Loucy (cell line): ENCODE measurements around the gene KIF1B.

Experiments used
- H2AFZ ChIP-seq: fragments of 200-600 bp; sonication (generic); 2 replicates; pipeline ENCODE4 v1.6.0; 2016; ENCODE audit warnings: antibody characterized with exemption, mild to moderate bottlenecking, low read length, moderate library complexity
- H3F3A ChIP-seq: fragments of 200-600 bp; 2 replicates; pipeline ENCODE4 v1.6.0; 2016; ENCODE audit warnings: antibody characterized with exemption, low read depth, mild to moderate bottlenecking
- H3K27me3 ChIP-seq: fragments of 200-600 bp; sonication (generic); 2 replicates; pipeline ENCODE4 v1.6.1; 2014; ENCODE audit warnings: low read length, mild to moderate bottlenecking; ENCODE audit not compliant: insufficient read depth, poor library complexity, severe bottlenecking
- H3K36me3 ChIP-seq: fragments of 200-600 bp; sonication (generic); 2 replicates; pipeline ENCODE4 v1.6.1; 2016; ENCODE audit warnings: low read length; ENCODE audit not compliant: insufficient read depth
- H3K4me1 ChIP-seq: fragments of 200-600 bp; sonication (generic); 2 replicates; pipeline ENCODE4 v1.5.1; 2014; ENCODE audit warnings: low read length, mild to moderate bottlenecking; ENCODE audit not compliant: insufficient read depth, poor library complexity, severe bottlenecking
- H3K4me2 ChIP-seq: fragments of 200-600 bp; sonication (generic); 2 replicates; pipeline ENCODE4 v1.6.0; 2014; ENCODE audit warnings: antibody characterized with exemption, low read length, low read depth, mild to moderate bottlenecking; ENCODE audit not compliant: poor library complexity, severe bottlenecking
- H3K4me3 ChIP-seq: fragments of 200-600 bp; sonication (generic); 2 replicates; pipeline ENCODE4 v1.5.1; 2014; ENCODE audit warnings: low read length, mild to moderate bottlenecking, mixed read lengths; ENCODE audit not compliant: poor library complexity, severe bottlenecking
- H3K79me2 ChIP-seq: fragments of 200-600 bp; sonication (generic); 2 replicates; pipeline ENCODE4 v1.6.1; 2014; ENCODE audit warnings: low read length; ENCODE audit not compliant: insufficient read depth
- H3K9ac ChIP-seq: fragments of 200-600 bp; sonication (generic); 2 replicates; pipeline ENCODE4 v1.6.0; 2014; ENCODE audit warnings: mild to moderate bottlenecking, low read depth, low read length, moderate library complexity; ENCODE audit not compliant: poor library complexity, severe bottlenecking
- H3K9me2 ChIP-seq: fragments of 200-600 bp; sonication (generic); replicated peaks from 2 replicates; pipeline ENCODE4 v1.6.1; 2016; ENCODE audit warnings: low read depth, low read length, mixed read lengths
- H3K9me3 ChIP-seq: fragments of 200-600 bp; sonication (generic); 2 replicates; pipeline ENCODE4 v1.6.1; 2014; ENCODE audit warnings: mild to moderate bottlenecking, antibody characterized with exemption, low read length, low read depth; ENCODE audit not compliant: insufficient read depth
- H4K20me1 ChIP-seq: fragments of 200-600 bp; sonication (generic); 2 replicates; pipeline ENCODE4 v1.6.0; 2014; ENCODE audit warnings: antibody characterized with exemption, low read length, mild to moderate bottlenecking; ENCODE audit not compliant: insufficient read depth, poor library complexity, severe bottlenecking
- CTCF ChIP-seq: fragments of 200-600 bp; sonication (generic); conservative IDR thresholded peaks from 2 replicates; pipeline ENCODE4 v1.5.1; 2014; ENCODE audit warnings: mild to moderate bottlenecking, antibody characterized with exemption, low read length
- EZH2phosphoT487 ChIP-seq: fragments of 200-600 bp; IDR thresholded peaks from 2 replicates; pipeline ENCODE4 v1.6.1; 2018; ENCODE audit warnings: antibody characterized with exemption, mild to moderate bottlenecking, moderate library complexity, borderline replicate concordance

KIF1B gene

GRCh38 chr1:10419351-10419750, 209.0 kb downstream of the KIF1B start:
- Histone ChIP-seq H3K79me2 (no peaks in the 10 kb centered on the region), H3K36me3 (peaks cover 59% of the 10 kb centered on the region), H3K9ac (no peak overlapping the region), H3K4me3 (no peak overlapping the region), H3K27me3 (no peaks in the 10 kb centered on the region), H3K4me2 (no peak overlapping the region), H3K4me1 (peaks cover 16% of the 10 kb centered on the region), H3K9me3 (no peaks in the 10 kb centered on the region), H3F3A (no peaks in the 10 kb centered on the region; the same call in 1 of the 2 replicates), H4K20me1 (no peaks in the 10 kb centered on the region), H3K9me2 (no peaks in the 10 kb centered on the region), H2AFZ (no peak overlapping the region)
- no peak for TF ChIP-seq CTCF
- TF ChIP-seq EZH2phosphoT487 = no peak

GRCh38 chr1:10421637-10422036, 211.3 kb downstream of the KIF1B start:
- Histone ChIP-seq H3K36me3 (peaks cover 47% of the 10 kb centered on the region), H3K27me3 (no peaks in the 10 kb centered on the region), H3F3A (no peaks in the 10 kb centered on the region), H3K9ac (no peak overlapping the region), H2AFZ (no peak overlapping the region), H3K9me2 (no peaks in the 10 kb centered on the region), H3K4me2 (no peak overlapping the region), H3K9me3 (no peaks in the 10 kb centered on the region), H3K4me1 (no peaks in the 10 kb centered on the region), H3K4me3 (no peak overlapping the region), H3K79me2 (no peaks in the 10 kb centered on the region), H4K20me1 (no peaks in the 10 kb centered on the region)
- TF ChIP-seq CTCF = no peak
- no peak for TF ChIP-seq EZH2phosphoT487

GRCh38 chr1:10424034-10424433, 213.7 kb downstream of the KIF1B start:
- Histone ChIP-seq H3K27me3 (no peaks in the 10 kb centered on the region), H3K9me3 (no peaks in the 10 kb centered on the region), H3K4me1 (no peaks in the 10 kb centered on the region), H2AFZ (no peak overlapping the region), H3K9ac (no peak overlapping the region), H4K20me1 (no peaks in the 10 kb centered on the region), H3K36me3 (peaks cover 24% of the 10 kb centered on the region; the same call in 1 of the 2 replicates), H3K4me2 (no peak overlapping the region), H3K79me2 (no peaks in the 10 kb centered on the region), H3F3A (no peaks in the 10 kb centered on the region), H3K9me2 (no peaks in the 10 kb centered on the region), H3K4me3 (no peak overlapping the region)
- TF ChIP-seq CTCF (no peak), EZH2phosphoT487 (no peak)
